ENCODE data around the gene DMRTA2. TPM values are rescaled to one million over a fixed set of nuclear protein-coding genes. Genes with fewer than 3 reads are reported as not detected.

DMRTA2 gene
- polyA plus RNA-seq, 1 experiment = not detected

DNA sequence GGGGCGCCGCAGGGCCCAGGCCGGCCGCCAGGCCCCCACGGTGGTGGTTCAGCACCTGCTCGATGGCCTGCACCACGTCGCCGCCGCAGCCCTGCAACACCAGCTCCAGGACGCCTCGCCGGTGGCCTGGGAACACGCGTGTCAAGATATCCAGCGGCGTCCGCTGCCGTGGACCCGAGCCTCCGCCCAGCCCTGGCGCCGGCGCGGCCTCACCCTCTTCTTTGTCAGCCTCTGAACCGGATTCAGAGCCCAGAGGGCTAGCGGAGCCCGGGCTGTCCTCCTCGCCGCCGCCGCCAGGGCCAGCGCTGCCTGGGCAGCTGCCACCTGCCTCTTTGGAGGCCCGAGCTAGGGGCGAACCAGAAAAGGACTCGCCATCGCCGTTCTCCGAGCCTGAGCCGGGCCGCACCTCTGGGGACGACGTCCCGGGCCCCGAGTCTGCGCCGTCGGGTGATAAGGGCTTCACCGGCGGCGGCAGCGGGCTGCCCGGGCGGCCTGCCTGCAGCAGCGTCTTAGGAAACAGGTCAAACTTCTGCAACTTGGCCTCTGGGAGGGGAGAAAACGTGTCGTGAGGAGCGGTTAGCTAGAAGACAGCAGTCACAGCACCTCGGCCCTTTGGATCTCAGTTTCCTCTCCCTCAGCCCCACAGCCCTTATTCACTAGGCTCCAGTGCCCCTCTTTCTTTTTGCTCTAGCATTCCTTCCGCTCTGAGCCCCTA is 3.9 kb downstream of the DMRTA2 start:
- no peak overlapping the region for H3K27ac ChIP-seq (ENCODE audit: low read depth, low read length)
- TF ChIP-seq, protein P1, sequence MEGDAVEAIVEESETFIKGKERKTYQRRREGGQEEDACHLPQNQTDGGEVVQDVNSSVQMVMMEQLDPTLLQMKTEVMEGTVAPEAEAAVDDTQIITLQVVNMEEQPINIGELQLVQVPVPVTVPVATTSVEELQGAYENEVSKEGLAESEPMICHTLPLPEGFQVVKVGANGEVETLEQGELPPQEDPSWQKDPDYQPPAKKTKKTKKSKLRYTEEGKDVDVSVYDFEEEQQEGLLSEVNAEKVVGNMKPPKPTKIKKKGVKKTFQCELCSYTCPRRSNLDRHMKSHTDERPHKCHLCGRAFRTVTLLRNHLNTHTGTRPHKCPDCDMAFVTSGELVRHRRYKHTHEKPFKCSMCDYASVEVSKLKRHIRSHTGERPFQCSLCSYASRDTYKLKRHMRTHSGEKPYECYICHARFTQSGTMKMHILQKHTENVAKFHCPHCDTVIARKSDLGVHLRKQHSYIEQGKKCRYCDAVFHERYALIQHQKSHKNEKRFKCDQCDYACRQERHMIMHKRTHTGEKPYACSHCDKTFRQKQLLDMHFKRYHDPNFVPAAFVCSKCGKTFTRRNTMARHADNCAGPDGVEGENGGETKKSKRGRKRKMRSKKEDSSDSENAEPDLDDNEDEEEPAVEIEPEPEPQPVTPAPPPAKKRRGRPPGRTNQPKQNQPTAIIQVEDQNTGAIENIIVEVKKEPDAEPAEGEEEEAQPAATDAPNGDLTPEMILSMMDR (IDR thresholded peaks at IDR 0.05; ENCODE audit: low read depth, low read length) = no peak
- ChIA-PET CTCF (no interaction called here), POLR2A (no interaction called here)
- H3K9me3 ChIP-seq (ENCODE audit: control insufficient read depth, insufficient read depth, low read length) = peaks cover 17% of the 10 kb centered on the region; the same call in 1 of the 2 replicates
- no peak overlapping the region for H3K4me3 ChIP-seq (ENCODE audit: low read depth, low read length)
- DNase-seq (ENCODE audit: low read depth, low spot score) = no peak
- H3K27me3 ChIP-seq (ENCODE audit: control insufficient read depth, insufficient read depth, low read length) = peaks cover 91% of the 10 kb centered on the region

GRCh38 chr1:50418600-50419109 is 4.6 kb downstream of the DMRTA2 start:
- H3K4me3 ChIP-seq (ENCODE audit: low read depth, low read length) = peak overlapping the region; percentile 20; the same call in 1 of the 2 replicates
- H3K9me3 ChIP-seq (ENCODE audit: control insufficient read depth, insufficient read depth, low read length) = peaks cover 17% of the 10 kb centered on the region; the same call in 1 of the 2 replicates
- peaks cover 91% of the 10 kb centered on the region for H3K27me3 ChIP-seq (ENCODE audit: control insufficient read depth, insufficient read depth, low read length)
- POLR2A ChIA-PET = no interaction called here
- CTCF ChIA-PET = no interaction called here
- TF ChIP-seq, protein P1 (IDR thresholded peaks at IDR 0.05; ENCODE audit: low read depth, low read length) = no peak
- DNase-seq (ENCODE audit: low read depth, low spot score) = no peak
- no peak overlapping the region for H3K27ac ChIP-seq (ENCODE audit: low read depth, low read length)

DNA sequence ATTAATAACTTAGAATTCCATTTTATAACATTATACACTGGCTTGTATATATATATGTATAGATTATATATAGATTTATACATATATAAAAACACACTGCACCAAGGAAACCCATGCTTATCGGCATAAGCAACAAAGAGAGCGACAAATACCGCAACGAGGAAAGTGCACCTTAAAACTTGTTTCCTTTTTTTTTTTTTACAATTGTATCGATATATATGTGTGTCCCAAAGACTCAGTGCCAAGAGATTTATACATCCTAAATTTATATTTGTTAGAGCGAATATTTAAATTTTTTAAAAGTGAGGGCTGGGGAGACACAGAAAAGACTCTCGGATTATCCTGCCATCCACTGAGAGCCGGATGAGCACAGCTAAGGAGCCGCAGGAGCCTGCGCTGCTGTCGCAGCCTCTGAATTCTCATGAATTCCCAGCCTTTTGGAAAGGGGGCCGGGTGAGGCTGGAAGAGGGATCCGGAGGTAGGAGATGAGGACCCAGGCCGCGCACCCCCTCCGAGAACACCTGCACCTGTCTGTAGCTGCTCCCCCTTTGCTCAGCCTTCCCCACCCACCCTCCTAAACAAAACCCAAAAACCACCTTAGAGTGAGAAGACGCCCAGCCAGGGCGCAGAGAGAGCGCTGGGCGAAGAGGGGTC is 5.2 kb downstream of the DMRTA2 start:
- ChIA-PET CTCF (no interaction called here), POLR2A (no interaction called here)
- H3K27me3 ChIP-seq (ENCODE audit: control insufficient read depth, insufficient read depth, low read length) = peaks cover 87% of the 10 kb centered on the region
- no peak for DNase-seq (ENCODE audit: low read depth, low spot score)
- H3K4me3 ChIP-seq (ENCODE audit: low read depth, low read length) = no peak overlapping the region
- peaks cover 14% of the 10 kb centered on the region; the same call in 1 of the 2 replicates for H3K9me3 ChIP-seq (ENCODE audit: control insufficient read depth, insufficient read depth, low read length)
- TF ChIP-seq, protein P1 (IDR thresholded peaks at IDR 0.05; ENCODE audit: low read depth, low read length) = no peak
- no peak overlapping the region for H3K27ac ChIP-seq (ENCODE audit: low read depth, low read length)

- TF ChIP-seq, protein P1 (IDR thresholded peaks at IDR 0.05; ENCODE audit: low read depth, low read length) = no peak
- ChIA-PET POLR2A (no interaction called here), CTCF (no interaction called here)
- DNase-seq (ENCODE audit: low read depth, low spot score) = no peak
- Histone ChIP-seq H3K27ac (ENCODE audit: low read depth, low read length) (no peak overlapping the region), H3K9me3 (ENCODE audit: control insufficient read depth, insufficient read depth, low read length) (peaks cover 8% of the 10 kb centered on the region; the same call in 1 of the 2 replicates), H3K4me3 (ENCODE audit: low read depth, low read length) (no peak overlapping the region), H3K27me3 (ENCODE audit: control insufficient read depth, insufficient read depth, low read length) (peaks cover 81% of the 10 kb centered on the region)
Measured at GRCh38 chr1:50417507-50417906, 5.7 kb downstream of the DMRTA2 start.
